GM18909 (cell line): ENCODE results near the gene PSMB7.
"Not testable (repeated sequence)": the region's sequence is repeated elsewhere in the genome, so short reads cannot be mapped to it uniquely, and the experiment has no call there.

Source experiments
- ATAC-seq: cut with Tn5 transposase; IDR thresholded peaks from one replicate; pipeline ENCODE4 v1.9.1; 2021; ENCODE audit warnings: mild to moderate bottlenecking; ENCODE audit not compliant: unreplicated experiment, poor library complexity

PSMB7 gene

GRCh38 chr9:124444166-124444565 lies 28.9 kb upstream of the PSMB7 start:
- ATAC-seq = no peak

GRCh38 chr9:124443625-124444024 lies 28.4 kb upstream of the PSMB7 start:
- no peak for ATAC-seq

DNA sequence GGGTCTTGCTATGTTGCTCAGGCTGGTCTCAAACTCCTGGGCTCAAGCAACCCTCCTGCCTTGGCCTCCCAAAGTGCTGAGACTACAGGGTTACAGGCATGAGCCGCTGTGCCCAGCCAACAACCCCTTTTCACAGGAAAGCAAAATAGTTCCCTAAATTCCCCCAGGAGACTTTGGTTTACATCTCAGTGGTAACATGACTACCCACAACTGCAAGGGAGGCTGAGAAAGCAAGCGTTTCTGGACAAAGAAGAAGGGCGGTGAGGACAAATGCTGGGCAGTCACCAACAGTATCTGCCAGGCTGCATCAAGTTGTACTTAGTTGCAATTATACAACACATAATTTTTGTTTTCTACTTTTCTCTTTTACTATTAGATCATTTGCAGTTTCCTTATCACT lies 27.6 kb upstream of the PSMB7 start:
- no peak for ATAC-seq

GRCh38 chr9:124442379-124442778 lies 27.1 kb upstream of the PSMB7 start:
- no peak for ATAC-seq

DNA sequence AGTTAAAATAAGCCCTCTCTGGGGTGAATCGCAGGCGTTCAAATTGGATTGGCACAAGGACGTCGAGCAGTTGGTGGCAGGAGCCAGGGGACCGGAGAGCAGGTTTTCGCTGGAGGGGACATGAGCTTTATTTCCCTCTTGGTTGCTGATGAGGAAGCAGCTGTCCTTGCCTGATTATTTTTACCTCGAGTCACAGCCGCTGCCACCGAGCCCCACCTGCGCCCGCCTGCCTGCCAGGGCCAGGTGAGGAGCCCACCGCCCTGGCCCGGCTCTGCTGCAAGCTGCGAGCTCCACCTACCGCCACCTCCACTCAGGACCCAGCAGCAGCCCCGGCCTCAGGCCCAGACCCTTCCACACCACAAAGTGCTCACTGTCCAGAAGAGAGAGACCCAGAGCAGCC lies 26.0 kb upstream of the PSMB7 start:
- ATAC-seq = no peak

GRCh38 chr9:124440786-124441185 lies 25.5 kb upstream of the PSMB7 start:
- no peak for ATAC-seq

GRCh38 chr9:124439686-124440243 lies 24.5 kb upstream of the PSMB7 start:
- no peak for ATAC-seq

DNA sequence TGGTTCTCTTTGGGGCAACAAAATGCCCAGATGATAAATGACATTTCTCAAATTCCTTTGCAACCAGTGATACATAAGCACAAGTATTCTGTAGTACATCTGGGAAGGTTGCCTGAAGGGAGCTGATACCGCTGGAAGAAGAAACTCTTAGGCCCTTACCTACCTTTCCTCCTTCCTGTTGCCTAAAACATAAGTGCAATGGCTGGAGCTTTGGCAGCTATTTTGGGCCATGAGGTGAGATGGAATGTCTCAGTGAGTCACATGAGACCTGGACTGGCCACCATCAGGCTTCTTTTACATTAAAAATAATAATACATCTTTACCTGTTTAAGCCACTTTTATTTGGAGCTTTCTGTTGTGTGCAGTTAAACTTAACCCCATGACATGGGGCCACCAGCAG lies 23.8 kb upstream of the PSMB7 start:
- ATAC-seq = no peak

DNA sequence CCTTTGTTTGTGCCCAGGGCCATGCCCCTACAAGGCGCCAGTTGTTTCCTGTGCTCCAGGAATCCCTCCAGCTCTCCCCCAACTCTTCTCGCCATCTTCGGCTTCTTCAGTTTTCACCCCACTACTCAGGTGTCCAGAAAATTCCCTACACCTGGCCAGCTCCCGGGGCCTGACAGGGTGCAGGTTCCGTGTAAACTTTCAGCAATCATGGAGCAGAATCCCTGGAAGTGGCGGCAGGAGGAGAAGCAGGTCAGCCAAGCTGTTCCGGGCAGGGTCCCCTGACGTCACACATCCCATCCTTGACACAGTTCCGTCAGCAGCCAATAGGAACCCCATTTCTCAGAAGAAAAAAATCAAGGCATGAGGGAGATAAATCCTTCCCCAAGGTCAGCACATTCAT lies 22.8 kb upstream of the PSMB7 start:
- ATAC-seq = no peak

DNA sequence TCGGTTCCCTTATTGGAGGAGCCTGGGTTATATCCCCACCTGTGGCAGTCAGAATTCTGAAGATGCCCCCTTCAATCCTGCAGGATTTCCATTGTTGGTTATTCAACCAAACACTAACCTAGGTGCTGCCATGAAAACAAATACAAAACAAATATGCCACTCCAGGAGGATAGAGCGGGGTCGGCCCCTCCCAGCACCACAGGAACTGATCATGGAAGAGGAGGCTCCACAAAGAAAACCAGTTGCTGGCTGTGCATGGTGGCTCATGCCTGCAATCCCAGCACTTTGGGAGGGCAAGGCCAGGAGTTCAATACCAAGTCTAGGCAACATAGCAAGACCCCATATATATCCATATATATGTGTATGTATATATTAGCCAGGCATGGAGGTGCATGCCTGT lies 21.8 kb upstream of the PSMB7 start:
- ATAC-seq = no peak

DNA sequence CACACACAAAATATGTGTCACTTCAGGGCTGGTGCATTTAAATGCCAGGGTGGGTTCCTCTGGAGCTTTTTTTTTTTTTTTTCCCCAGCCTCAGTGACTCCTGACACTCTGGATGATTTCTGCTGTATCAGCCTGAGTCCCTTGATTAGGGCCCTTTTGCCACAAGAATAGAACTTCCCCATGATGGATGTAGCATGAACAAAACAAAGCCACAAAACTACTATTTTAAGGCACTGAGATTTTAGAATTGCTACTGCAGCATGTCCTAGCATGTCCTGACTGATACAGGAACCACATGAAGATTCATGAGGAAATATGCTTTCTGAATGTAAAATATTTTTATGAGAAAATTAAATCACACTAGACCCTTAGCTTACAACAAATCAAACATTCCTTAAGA lies 21.1 kb upstream of the PSMB7 start:
- no peak for ATAC-seq

DNA sequence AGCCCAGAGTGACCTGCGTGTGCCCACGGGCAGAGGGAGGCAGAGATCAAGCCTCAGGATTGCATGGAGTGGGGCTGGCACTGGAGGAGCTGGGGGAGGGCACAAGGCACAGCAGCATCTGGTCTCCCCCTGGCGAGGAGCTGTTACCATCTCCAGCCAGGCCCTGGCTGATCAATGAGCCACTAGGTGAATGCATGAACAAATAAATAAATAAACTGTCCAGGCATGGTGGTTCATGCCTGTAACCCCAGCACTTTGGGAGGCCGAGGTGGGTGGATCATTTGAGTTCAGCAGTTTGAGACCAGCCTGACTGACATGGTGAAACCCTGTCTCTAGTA lies 14.3 kb upstream of the PSMB7 start:
- ATAC-seq = no peak

DNA sequence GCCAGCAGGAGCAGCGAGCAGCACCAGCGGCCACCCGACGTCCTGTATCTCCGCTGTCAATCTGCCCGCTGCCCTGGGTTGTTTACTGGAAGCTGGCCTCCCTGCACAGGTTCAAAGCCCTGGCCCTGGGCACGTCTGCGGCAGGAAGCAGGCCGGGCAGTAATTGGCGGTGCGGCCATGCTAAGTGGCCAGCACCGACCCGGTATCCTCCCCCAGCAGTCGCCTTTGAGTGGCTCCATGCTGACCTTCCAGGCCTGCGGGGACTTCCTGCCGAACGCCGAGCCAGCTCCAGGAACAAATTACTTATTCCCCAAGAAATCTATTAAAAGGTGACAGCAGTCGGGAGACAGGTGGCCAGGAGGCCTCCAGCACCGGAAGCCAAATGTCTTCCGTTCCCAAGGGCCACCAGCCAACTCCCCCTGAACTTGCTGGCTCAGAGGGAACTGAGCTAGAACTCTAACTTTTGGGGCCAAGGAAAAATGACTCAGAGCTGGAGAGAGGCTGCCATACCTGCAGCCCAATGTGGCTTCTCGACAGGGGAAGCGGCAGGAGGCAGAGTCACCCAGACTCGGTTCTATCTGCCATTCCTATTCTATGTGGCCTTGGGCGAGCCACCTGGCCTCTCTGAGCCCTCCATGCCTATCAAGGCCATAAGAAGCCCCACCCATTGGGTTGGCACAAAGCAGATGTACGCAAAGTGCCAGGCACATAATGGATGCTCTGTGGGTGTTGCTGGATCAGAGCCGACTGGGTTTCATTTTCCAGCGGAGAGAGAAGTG lies 13.7 kb upstream of the PSMB7 start:
- ATAC-seq = no peak

DNA sequence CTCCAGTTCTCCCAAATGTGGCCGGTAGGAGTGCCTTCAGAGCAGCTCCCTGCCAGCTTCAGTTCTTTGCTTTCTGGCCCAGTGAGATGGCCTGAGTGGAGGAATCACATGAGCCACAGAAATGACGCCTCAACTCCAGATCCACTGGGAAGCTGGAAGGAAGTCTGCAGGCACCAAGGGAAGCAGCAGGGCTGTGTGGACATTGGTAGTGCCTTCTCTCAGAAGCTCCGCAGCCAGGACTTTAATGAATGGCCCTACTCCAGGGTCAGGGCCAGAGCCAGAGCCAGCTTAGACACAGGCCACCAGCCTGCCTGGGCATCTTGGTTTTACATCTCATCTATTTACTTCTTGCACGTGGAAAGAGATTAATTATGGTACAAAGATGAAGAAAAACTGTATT lies 12.0 kb upstream of the PSMB7 start:
- no peak for ATAC-seq

- ATAC-seq = no peak
These were observed 11.1 kb upstream of the PSMB7 start for GRCh38 chr9:124426361-124426760.

DNA sequence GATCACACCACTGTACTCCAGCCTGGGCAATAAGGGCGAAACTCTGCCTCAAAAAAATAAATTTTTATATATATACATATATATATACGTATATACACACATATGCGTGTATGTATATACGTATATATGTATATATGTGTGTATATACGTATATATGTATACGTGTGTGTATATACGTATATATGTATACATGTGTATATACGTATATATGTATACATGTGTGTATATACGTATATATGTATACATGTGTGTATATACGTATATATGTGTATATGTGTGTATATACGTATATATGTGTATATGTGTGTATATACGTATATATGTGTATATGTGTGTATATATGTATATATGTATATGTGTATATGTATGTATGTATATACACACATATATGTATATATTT lies 10.5 kb upstream of the PSMB7 start:
- ATAC-seq = not testable (repeated sequence)

GRCh38 chr9:124423591-124423990 lies 8.3 kb upstream of the PSMB7 start:
- ATAC-seq = no peak

- no peak for ATAC-seq
These were observed 7.9 kb upstream of the PSMB7 start for GRCh38 chr9:124423155-124423554.

- no peak for ATAC-seq
These were observed 5.8 kb upstream of the PSMB7 start for GRCh38 chr9:124420991-124421543.

GRCh38 chr9:124419832-124420489 lies 4.7 kb upstream of the PSMB7 start:
- no peak for ATAC-seq

DNA sequence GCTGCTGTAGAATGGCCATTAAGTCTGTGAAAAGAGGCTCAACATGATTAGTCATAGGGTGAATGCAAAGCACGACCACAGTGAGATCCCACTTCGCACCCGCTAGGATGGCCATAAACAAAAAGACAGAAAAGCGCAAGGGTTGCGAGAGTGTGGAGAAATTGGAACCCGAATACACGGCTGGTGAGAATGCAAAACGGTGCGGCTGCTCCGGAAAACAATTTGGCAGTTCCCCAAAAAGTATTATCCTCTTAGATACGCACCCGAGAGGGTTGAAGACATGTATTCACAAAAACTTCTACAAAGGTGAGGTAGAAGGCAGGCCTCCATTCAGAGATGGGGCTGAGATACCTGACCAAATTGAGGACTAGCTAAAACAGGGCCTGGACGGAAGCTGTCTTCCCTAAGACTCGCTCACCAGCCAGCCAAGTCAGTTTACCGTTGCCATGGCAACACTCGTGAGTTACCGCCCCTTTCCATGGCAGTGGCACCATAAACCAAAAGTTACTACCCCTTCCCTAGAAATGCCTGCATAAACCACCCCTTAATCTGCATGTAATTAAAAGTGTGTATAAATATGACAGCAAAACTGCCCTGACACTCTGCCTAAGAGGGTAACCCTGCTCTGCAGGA lies 726 bp upstream of the PSMB7 start:
- ATAC-seq = no peak
